C4-2B (cell line): ENCODE results near the gene SYNPR.

ENCODE experiments used
- CTCF ChIP-seq: fragments of 450-650 bp; conservative IDR thresholded peaks from 2 replicates; pipeline ENCODE4 v1.5.1; 2017; ENCODE audit warnings: mild to moderate bottlenecking
- ZFX ChIP-seq: fragments of 450-650 bp; IDR thresholded peaks from 2 replicates; pipeline ENCODE4 v1.6.1; 2017

GRCh38 chr3:63644212-63644797, 366.2 kb downstream of the SYNPR start:
- no peak for TF ChIP-seq CTCF
- TF ChIP-seq ZFX: no peak
